HepG2 (cell line): ENCODE data around the gene FBXW8. TPM values are rescaled to one million over a fixed set of nuclear protein-coding genes. Genes with fewer than 3 reads are reported as not detected.

Experiments used
- CENPBD1 ChIP-seq: sonication (generic); formaldehyde crosslinking; IDR thresholded peaks from 2 replicates; pipeline ENCODE4 v1.8.0; 2022; ENCODE audit warnings: missing genetic modification reagents, low read depth, mild to moderate bottlenecking, borderline replicate concordance
- DZIP1 ChIP-seq: sonication (generic); formaldehyde crosslinking; IDR thresholded peaks from 2 replicates; pipeline ENCODE4 v1.5.0; 2020; ENCODE audit warnings: mild to moderate bottlenecking, missing genetic modification reagents
- E2F1 ChIP-seq: sonication (generic); formaldehyde crosslinking; IDR thresholded peaks from 2 replicates; pipeline ENCODE4 v1.5.0; 2020; ENCODE audit warnings: missing genetic modification reagents
- EZH2 ChIP-seq: conservative IDR thresholded peaks from 2 replicates; pipeline ENCODE4 v1.6.1; 2012; ENCODE audit warnings: mild to moderate bottlenecking, low read depth, low read length, moderate library complexity
- FOXO1 ChIP-seq: sonication (generic); formaldehyde crosslinking; IDR thresholded peaks from 2 replicates; pipeline ENCODE4 v1.4.0; 2020; ENCODE audit warnings: missing genetic modification reagents
- GABPB1 ChIP-seq: IDR thresholded peaks from 2 replicates; pipeline ENCODE4 v1.6.1; 2016; ENCODE audit warnings: mild to moderate bottlenecking, missing genetic modification reagents, moderate library complexity, missing compliant biosample characterization
- MXD1 ChIP-seq: sonication (generic); formaldehyde crosslinking; IDR thresholded peaks from 2 replicates; pipeline ENCODE4 v1.4.0; 2020; ENCODE audit warnings: mild to moderate bottlenecking, missing genetic modification reagents
- NCOA1 ChIP-seq: sonication (generic); formaldehyde crosslinking; IDR thresholded peaks from 2 replicates; pipeline ENCODE4 v1.9.0; 2021; ENCODE audit warnings: missing genetic modification reagents
- NONO ChIP-seq, 2 experiments: fragments of 450-650 bp in 1 of 2; sonication (generic) in 1 of 2; formaldehyde crosslinking in 1 of 2; IDR thresholded peaks in 1 of 2; conservative IDR thresholded peaks in 1 of 2; 2 replicates each; pipeline versions ENCODE4 v1.6.1 to v1.8.0; 2017 to 2022; ENCODE audit warnings: mild to moderate bottlenecking in 1 of 2, missing genetic modification reagents in 1 of 2, moderate library complexity in 1 of 2
- PHF20 ChIP-seq: sonication (generic); formaldehyde crosslinking; IDR thresholded peaks from 2 replicates; pipeline ENCODE4 v1.5.0; 2020; ENCODE audit warnings: mild to moderate bottlenecking, missing genetic modification reagents
- PTBP1 ChIP-seq: fragments of 200-400 bp; formaldehyde crosslinking; IDR thresholded peaks from 2 replicates; pipeline ENCODE4 v1.6.1; 2018; ENCODE audit warnings: low read length, low read depth; ENCODE audit not compliant: poor library complexity, severe bottlenecking
- SAFB2 ChIP-seq: sonication (generic); formaldehyde crosslinking; IDR thresholded peaks from 2 replicates; pipeline ENCODE4 v1.5.1; 2020; ENCODE audit warnings: missing genetic modification reagents, low read depth, mild to moderate bottlenecking, borderline replicate concordance
- TOE1 ChIP-seq: sonication (generic); formaldehyde crosslinking; IDR thresholded peaks from 2 replicates; pipeline ENCODE4 v1.4.0; 2020; ENCODE audit warnings: mild to moderate bottlenecking, missing genetic modification reagents
- U2AF1 ChIP-seq: fragments of 200-400 bp; formaldehyde crosslinking; optimal IDR thresholded peaks from 2 replicates; pipeline ENCODE3; 2017; ENCODE audit warnings: mild to moderate bottlenecking, low read depth, low read length
- ZBTB37 ChIP-seq: sonication (generic); formaldehyde crosslinking; IDR thresholded peaks from 2 replicates; pipeline ENCODE4 v1.4.0; 2020; ENCODE audit warnings: mild to moderate bottlenecking, missing genetic modification reagents
- ZNF484 ChIP-seq: sonication (generic); formaldehyde crosslinking; IDR thresholded peaks from 2 replicates; pipeline ENCODE4 v1.5.1; 2020; ENCODE audit warnings: mild to moderate bottlenecking, low read depth, missing genetic modification reagents, borderline replicate concordance
- ZNF605 ChIP-seq: sonication (generic); formaldehyde crosslinking; IDR thresholded peaks from 2 replicates; pipeline ENCODE4 v1.8.0; 2022; ENCODE audit warnings: mild to moderate bottlenecking, missing genetic modification reagents
- ZSCAN12 ChIP-seq: sonication (generic); formaldehyde crosslinking; IDR thresholded peaks from 2 replicates; pipeline ENCODE4 v1.9.0; 2021; ENCODE audit warnings: mild to moderate bottlenecking, missing genetic modification reagents
- polyA plus RNA-seq, 8 experiments: library from polyadenylated mRNA; depleted of rRNA in 3 of 8; stranded (reverse) in 7 of 8; unstranded in 1 of 8; fragments of >200 nt; fragmentation: Illumina TruSeq in 4 of 8; extraction: Trizol in 4 of 8; gene quantifications; 2 replicates each; pipeline versions ENCODE4 v1.2.1 to v1.2.3, GENCODE V29; 2011 to 2016; ENCODE audit warnings: low read depth in 4 of 8, missing spikeins in 1 of 8, mixed read lengths in 1 of 8; ENCODE audit not compliant: insufficient read depth in 1 of 8
- total RNA-seq, 5 experiments: library from RNA; depleted of rRNA; stranded (reverse); fragments of >200 nt; fragmentation: Illumina TruSeq; extraction: Trizol; gene quantifications; 2 replicates each; pipeline ENCODE4 v1.2.3, GENCODE V29; 2016; ENCODE audit warnings: low read depth in 1 of 5
- TF ChIP-seq, protein P1 (sequence below): sonication (generic); formaldehyde crosslinking; IDR thresholded peaks from 2 replicates; pipeline ENCODE4 v1.5.1; 2020; ENCODE audit warnings: missing genetic modification reagents, mild to moderate bottlenecking, borderline replicate concordance
- TF ChIP-seq, protein P2 (sequence below): sonication (generic); formaldehyde crosslinking; IDR thresholded peaks from 2 replicates; pipeline ENCODE4 v1.8.1; 2023; ENCODE audit warnings: missing genetic modification reagents, inconsistent platforms, borderline replicate concordance

The FBXW8 gene
- total and polyA plus RNA-seq, 2 of the 13 experiments (the other 11 are each of a cell fraction or from before 2014, with no cell fraction given), result 5.1 to 5.9 TPM

GRCh38 chr12:117047810-117048584, 137.2 kb downstream of the FBXW8 start (continued):
- TF ChIP-seq, protein P1, sequence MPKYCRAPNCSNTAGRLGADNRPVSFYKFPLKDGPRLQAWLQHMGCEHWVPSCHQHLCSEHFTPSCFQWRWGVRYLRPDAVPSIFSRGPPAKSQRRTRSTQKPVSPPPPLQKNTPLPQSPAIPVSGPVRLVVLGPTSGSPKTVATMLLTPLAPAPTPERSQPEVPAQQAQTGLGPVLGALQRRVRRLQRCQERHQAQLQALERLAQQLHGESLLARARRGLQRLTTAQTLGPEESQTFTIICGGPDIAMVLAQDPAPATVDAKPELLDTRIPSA (CRISPR knock-in tag), result no peak
- TF ChIP-seq NCOA1, result no peak
- peak; percentile 69 for TF ChIP-seq GABPB1 (CRISPR knock-in tag)
- no peak for TF ChIP-seq PTBP1
- TF ChIP-seq CENPBD1 (CRISPR knock-in tag), result no peak
- TF ChIP-seq NONO (IDR thresholded peaks at IDR 0.05), result no peak
- peak; percentile 80; the same call in 1 of the 2 replicates for TF ChIP-seq NONO (CRISPR knock-in tag; conservative IDR thresholded peaks at IDR 0.05)
- TF ChIP-seq ZNF605 (CRISPR knock-in tag), result peak; percentile 60; the same call in 1 of the 2 replicates
- TF ChIP-seq, protein P2, sequence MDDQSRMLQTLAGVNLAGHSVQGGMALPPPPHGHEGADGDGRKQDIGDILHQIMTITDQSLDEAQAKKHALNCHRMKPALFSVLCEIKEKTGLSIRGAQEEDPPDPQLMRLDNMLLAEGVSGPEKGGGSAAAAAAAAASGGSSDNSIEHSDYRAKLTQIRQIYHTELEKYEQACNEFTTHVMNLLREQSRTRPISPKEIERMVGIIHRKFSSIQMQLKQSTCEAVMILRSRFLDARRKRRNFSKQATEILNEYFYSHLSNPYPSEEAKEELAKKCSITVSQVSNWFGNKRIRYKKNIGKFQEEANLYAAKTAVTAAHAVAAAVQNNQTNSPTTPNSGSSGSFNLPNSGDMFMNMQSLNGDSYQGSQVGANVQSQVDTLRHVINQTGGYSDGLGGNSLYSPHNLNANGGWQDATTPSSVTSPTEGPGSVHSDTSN (CRISPR knock-in tag), result no peak
- no peak for TF ChIP-seq PHF20
- TF ChIP-seq ZSCAN12 (CRISPR knock-in tag), result no peak
- peak; percentile 83 for TF ChIP-seq U2AF1
- TF ChIP-seq DZIP1 (CRISPR knock-in tag), result no peak
- no peak for TF ChIP-seq E2F1 (CRISPR knock-in tag)
- TF ChIP-seq SAFB2 (CRISPR knock-in tag), result no peak
- TF ChIP-seq MXD1 (CRISPR knock-in tag), result no peak
- TF ChIP-seq TOE1 (CRISPR knock-in tag), result no peak
- TF ChIP-seq ZNF484 (CRISPR knock-in tag), result no peak
- no peak for TF ChIP-seq ZBTB37 (CRISPR knock-in tag)
- TF ChIP-seq EZH2, result no peak
- TF ChIP-seq FOXO1 (CRISPR knock-in tag), result peak; percentile 78
